Gastroesophageal sphincter (tissue), 4 donors: ENCODE measurements around the gene VPS33B. TPM values are rescaled to one million over a fixed set of nuclear protein-coding genes. Genes with fewer than 3 reads are reported as not detected.

Source experiments
- ATAC-seq: fragments of 150-250 bp; one replicate; pipeline ENCODE4 v1.9.1; 2016; ENCODE audit warnings: mild to moderate bottlenecking, moderate library complexity
- H3K27ac ChIP-seq, 4 donors: fragments of 200-600 bp; sonication (generic) in 3 of 4; 1 replicate in 3 of 4; 2 replicates in 1 of 4; pipeline ENCODE4 v1.5.1; 2016 to 2019
- H3K27me3 ChIP-seq: fragments of 200-600 bp; sonication (generic); one replicate; pipeline ENCODE4 v1.5.1; 2019
- H3K36me3 ChIP-seq, 2 donors: fragments of 200-600 bp; sonication (generic); one replicate each; pipeline ENCODE4 v1.5.1; 2019; ENCODE audit warnings: control low read depth in 1 of 2
- H3K4me1 ChIP-seq, 3 donors: fragments of 200-600 bp; sonication (generic); 1 replicate in 2 of 3; 2 replicates in 1 of 3; pipeline ENCODE4 v1.5.1; 2016 to 2019; ENCODE audit warnings: control low read depth in 2 of 3
- H3K4me3 ChIP-seq, 2 donors: fragments of 200-600 bp; sonication (generic); one replicate each; pipeline ENCODE4 v1.5.1; 2019; ENCODE audit warnings: mild to moderate bottlenecking in 1 of 2, moderate library complexity in 1 of 2
- H3K9me3 ChIP-seq, 3 donors: fragments of 200-600 bp; sonication (generic); one replicate each; pipeline ENCODE4 v1.5.1; 2017 to 2019; ENCODE audit warnings: control low read depth in 2 of 3
- EP300 ChIP-seq: sonication (generic); formaldehyde crosslinking; IDR thresholded peaks from one replicate; pipeline ENCODE4 v1.6.1; 2017; ENCODE audit warnings: antibody characterized with exemption, mild to moderate bottlenecking
- POLR2A ChIP-seq, 2 donors: fragments of 450-650 bp; IDR thresholded peaks; one replicate each; pipeline ENCODE4 v1.6.1; 2017; ENCODE audit warnings: antibody characterized with exemption in 2 of 2, mild to moderate bottlenecking in 2 of 2, moderate library complexity in 1 of 2
- POLR2AphosphoS5 ChIP-seq: sonication (generic); formaldehyde crosslinking; IDR thresholded peaks from one replicate; pipeline ENCODE4 v1.6.1; 2017; ENCODE audit warnings: antibody characterized with exemption
- WGBS, 2 donors: methylation state at CpG; one replicate each; pipeline ENCODE4 v1.1.5; 2018; ENCODE audit warnings: low coverage in 1 of 2; 5-methylcytosine and 5-hydroxymethylcytosine counted together
- total RNA-seq, 4 donors: library from RNA; depleted of rRNA; stranded (reverse); fragments of >200 nt; gene quantifications; one replicate each; pipeline ENCODE4 v1.1.0, GENCODE V29; 2016
- TF ChIP-seq, protein P1 (sequence below), 4 experiments: fragments of 200-600 bp in 2 of 4; fragments of 450-650 bp in 2 of 4; sonication (generic) in 1 of 4; IDR thresholded peaks; one replicate each; pipeline ENCODE4 v1.5.1; 2017 to 2019; ENCODE audit warnings: antibody characterized with exemption in 4 of 4, mild to moderate bottlenecking in 2 of 4, moderate library complexity in 2 of 4

VPS33B gene
- total RNA-seq, 4 donors from 2014 or later: 7.8 to 12.8 (median 10.1) TPM

DNA sequence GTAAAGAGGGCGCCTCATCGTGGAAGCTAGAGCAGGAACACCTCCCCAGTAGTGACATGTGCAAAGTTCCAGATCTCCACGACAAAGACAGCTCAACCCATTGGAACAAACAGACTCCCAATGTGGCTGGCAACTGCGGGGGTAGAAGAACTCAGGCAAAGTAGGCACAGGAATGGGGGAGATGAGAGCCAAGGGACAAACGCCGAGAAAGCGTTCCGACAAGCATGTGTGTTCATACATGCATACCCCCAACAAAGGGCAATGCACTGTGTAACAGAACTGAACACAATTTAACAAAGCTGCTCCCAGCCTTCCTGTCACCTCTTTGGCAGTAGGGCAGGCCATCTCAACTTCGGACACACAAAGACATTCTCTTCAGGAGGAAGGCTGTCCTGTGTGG lies 56.1 kb downstream of the VPS33B start:
- Histone ChIP-seq H3K27me3 (no peaks in the 10 kb centered on the region), H3K4me1 (peaks cover 0 to under 1% (median 0%) of the 10 kb centered on the region in 3 donors), H3K4me3 (no peak overlapping the region), H3K36me3 (peaks cover 0 to 72% of the 10 kb centered on the region in 2 donors), H3K9me3 (no peaks in the 10 kb centered on the region), H3K27ac (no peak overlapping the region)
- WGBS, 2 donors: 54 to 85% methylated on average over 4 to 9 of the region's 9 CpGs
- no peak for ATAC-seq
- TF ChIP-seq POLR2AphosphoS5: no peak
- no peak for TF ChIP-seq EP300
- TF ChIP-seq, protein P1, sequence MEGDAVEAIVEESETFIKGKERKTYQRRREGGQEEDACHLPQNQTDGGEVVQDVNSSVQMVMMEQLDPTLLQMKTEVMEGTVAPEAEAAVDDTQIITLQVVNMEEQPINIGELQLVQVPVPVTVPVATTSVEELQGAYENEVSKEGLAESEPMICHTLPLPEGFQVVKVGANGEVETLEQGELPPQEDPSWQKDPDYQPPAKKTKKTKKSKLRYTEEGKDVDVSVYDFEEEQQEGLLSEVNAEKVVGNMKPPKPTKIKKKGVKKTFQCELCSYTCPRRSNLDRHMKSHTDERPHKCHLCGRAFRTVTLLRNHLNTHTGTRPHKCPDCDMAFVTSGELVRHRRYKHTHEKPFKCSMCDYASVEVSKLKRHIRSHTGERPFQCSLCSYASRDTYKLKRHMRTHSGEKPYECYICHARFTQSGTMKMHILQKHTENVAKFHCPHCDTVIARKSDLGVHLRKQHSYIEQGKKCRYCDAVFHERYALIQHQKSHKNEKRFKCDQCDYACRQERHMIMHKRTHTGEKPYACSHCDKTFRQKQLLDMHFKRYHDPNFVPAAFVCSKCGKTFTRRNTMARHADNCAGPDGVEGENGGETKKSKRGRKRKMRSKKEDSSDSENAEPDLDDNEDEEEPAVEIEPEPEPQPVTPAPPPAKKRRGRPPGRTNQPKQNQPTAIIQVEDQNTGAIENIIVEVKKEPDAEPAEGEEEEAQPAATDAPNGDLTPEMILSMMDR (IDR thresholded peaks at IDR 0.05): no peak
- no peak for TF ChIP-seq POLR2A (IDR thresholded peaks at IDR 0.05)

- no peak overlapping the region for H3K27ac ChIP-seq
- no peaks in the 10 kb centered on the region for H3K9me3 ChIP-seq
- H3K36me3 ChIP-seq: peaks cover 0 to 63% of the 10 kb centered on the region in 2 donors
- peaks cover 0 to 43% (median 7%) of the 10 kb centered on the region in 3 donors for H3K4me1 ChIP-seq
- H3K4me3 ChIP-seq: no peak overlapping the region
- ATAC-seq: no peak
- 79 to 88% methylated on average over 4 of the region's 4 CpGs for WGBS, 2 donors
- no peaks in the 10 kb centered on the region for H3K27me3 ChIP-seq
- TF ChIP-seq POLR2AphosphoS5: no peak
Measured at GRCh38 chr15:90962021-90962420, 60.4 kb downstream of the VPS33B start.

GRCh38 chr15:90960298-90961091 lies 61.9 kb downstream of the VPS33B start:
- H3K4me3 ChIP-seq: no peak overlapping the region
- peaks cover 0 to 48% of the 10 kb centered on the region in 2 donors for H3K36me3 ChIP-seq
- no peaks in the 10 kb centered on the region for H3K27me3 ChIP-seq
- H3K9me3 ChIP-seq: no peaks in the 10 kb centered on the region
- 66% methylated on average over 14 of the region's 20 CpGs; no CpG with 5 or more reads in 1 of the 2 donors for WGBS, 2 donors
- TF ChIP-seq, protein P1 (IDR thresholded peaks at IDR 0.05): no peak
- TF ChIP-seq POLR2AphosphoS5: no peak
- TF ChIP-seq EP300: no peak
- TF ChIP-seq POLR2A (IDR thresholded peaks at IDR 0.05): no peak
- peaks cover under 1 to 57% (median 13%) of the 10 kb centered on the region in 3 donors for H3K4me1 ChIP-seq
- peak overlapping the region in 3 of 4 donors; percentile 67 to 85 (median 84) for H3K27ac ChIP-seq
- ATAC-seq: no peak

DNA sequence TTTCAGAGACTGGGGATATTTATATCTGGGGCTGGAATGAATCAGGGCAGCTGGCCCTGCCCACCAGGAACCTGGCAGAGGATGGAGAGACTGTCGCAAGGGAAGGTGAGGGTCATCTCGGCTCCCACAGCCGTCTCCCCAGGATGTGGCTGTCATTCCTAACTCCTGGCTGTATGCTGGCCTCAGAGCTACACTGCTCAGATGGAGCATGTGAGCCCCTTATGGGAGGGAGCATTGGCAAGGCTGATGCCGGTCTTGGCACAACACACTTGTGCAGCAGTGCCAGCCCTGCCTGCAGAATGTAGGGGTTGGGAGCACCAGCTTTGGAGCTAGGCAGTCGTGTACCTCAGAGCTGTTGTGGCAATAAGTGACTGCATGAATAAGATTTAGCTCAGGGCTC lies 62.5 kb downstream of the VPS33B start:
- Histone ChIP-seq H3K27me3 (no peaks in the 10 kb centered on the region), H3K4me1 (peaks cover 2 to 61% (median 16%) of the 10 kb centered on the region in 3 donors), H3K27ac (peak overlapping the region in 3 of 4 donors; percentile 67 to 85 (median 84)), H3K36me3 (peaks cover 0 to 45% of the 10 kb centered on the region in 2 donors), H3K4me3 (no peak overlapping the region), H3K9me3 (no peaks in the 10 kb centered on the region)
- peak; percentile 49 for ATAC-seq
- TF ChIP-seq POLR2A (IDR thresholded peaks at IDR 0.05): no peak
- no peak for TF ChIP-seq EP300
- TF ChIP-seq, protein P1 (IDR thresholded peaks at IDR 0.05): no peak
- TF ChIP-seq POLR2AphosphoS5: peak; percentile 46
- WGBS, 2 donors: 53% methylated on average over 2 of the region's 5 CpGs; no CpG with 5 or more reads in 1 of the 2 donors

DNA sequence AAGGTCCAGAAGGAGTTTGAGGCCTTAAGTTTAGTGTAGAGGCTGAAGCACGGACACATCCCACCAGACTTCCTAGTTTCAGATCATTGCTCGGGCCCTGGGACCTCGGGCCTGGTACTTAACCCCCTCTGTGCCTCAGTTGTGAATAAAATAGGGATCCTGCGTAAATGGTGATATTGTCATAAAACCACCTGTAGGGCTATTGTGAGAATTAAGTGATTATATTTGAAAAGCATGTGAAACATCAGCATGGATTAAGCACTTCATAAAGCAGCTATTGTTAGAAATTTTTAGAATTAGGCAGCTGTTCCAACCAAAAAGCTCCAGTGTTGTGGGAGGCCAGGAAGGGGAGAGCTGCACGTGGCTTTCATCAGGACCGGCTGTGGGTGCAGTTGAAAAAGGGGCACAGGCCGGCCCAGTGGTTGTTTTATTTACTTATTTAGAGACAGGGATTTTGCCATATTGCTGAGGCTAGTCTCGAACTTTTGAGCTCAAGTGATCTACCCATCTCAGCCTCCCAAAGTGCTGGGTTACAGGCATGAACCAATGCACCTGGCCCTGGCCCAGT lies 63.3 kb downstream of the VPS33B start:
- no peak for ATAC-seq
- Histone ChIP-seq H3K4me1 (peaks cover 2 to 66% (median 16%) of the 10 kb centered on the region in 3 donors), H3K27ac (peak overlapping the region in 3 of 4 donors; percentile 67 to 85 (median 84))

More for the DNA sequence above, 63.3 kb downstream of the VPS33B start:
- WGBS, 2 donors: 76 to 100% methylated on average over 1 to 5 of the region's 8 CpGs
- TF ChIP-seq POLR2A (IDR thresholded peaks at IDR 0.05): no peak
- TF ChIP-seq EP300: no peak
- TF ChIP-seq POLR2AphosphoS5: no peak
- TF ChIP-seq, protein P1 (IDR thresholded peaks at IDR 0.05): no peak
- H3K4me3 ChIP-seq: no peak overlapping the region
- H3K27me3 ChIP-seq: no peaks in the 10 kb centered on the region
- H3K36me3 ChIP-seq: peaks cover 0 to 41% of the 10 kb centered on the region in 2 donors
- H3K9me3 ChIP-seq: no peaks in the 10 kb centered on the region
